ENCODE measurements around the gene NODAL. TPM values are rescaled to one million over a fixed set of nuclear protein-coding genes. Genes with fewer than 3 reads are reported as not detected.

NODAL gene
- total RNA-seq, 2 experiments from 2014 or later, result not detected

DNA sequence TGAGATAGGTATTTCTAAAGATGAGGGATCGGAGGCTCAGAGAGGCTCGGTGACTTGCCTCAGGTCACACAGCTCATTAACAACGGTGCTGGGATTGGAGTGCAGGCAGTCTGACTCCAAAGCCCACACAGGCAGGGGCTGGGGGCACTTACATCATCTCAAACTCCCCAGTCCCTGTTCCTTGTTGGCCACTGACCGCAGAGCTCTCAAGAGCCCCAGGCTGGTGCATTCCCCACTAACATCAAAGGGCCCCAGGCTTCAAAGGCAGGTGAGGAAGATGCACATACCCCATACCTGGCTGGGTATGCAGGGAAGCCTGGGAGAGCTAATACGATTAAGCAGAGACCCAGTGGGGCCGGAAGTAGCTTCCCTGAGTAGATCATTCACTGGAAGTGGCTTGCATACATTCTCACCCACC lies 13.7 kb upstream of the NODAL start:
- TF ChIP-seq, protein P1, sequence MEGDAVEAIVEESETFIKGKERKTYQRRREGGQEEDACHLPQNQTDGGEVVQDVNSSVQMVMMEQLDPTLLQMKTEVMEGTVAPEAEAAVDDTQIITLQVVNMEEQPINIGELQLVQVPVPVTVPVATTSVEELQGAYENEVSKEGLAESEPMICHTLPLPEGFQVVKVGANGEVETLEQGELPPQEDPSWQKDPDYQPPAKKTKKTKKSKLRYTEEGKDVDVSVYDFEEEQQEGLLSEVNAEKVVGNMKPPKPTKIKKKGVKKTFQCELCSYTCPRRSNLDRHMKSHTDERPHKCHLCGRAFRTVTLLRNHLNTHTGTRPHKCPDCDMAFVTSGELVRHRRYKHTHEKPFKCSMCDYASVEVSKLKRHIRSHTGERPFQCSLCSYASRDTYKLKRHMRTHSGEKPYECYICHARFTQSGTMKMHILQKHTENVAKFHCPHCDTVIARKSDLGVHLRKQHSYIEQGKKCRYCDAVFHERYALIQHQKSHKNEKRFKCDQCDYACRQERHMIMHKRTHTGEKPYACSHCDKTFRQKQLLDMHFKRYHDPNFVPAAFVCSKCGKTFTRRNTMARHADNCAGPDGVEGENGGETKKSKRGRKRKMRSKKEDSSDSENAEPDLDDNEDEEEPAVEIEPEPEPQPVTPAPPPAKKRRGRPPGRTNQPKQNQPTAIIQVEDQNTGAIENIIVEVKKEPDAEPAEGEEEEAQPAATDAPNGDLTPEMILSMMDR (IDR thresholded peaks at IDR 0.05), result no peak
- ChIA-PET POLR2A (interaction anchor here (0.7 kb wide), 1 partner anchor 307 kb away, joined by 3 read pairs; no protein-coding TSS in a partner anchor), CTCF (interaction anchor here (0.9 to 1.3 kb wide), 6 partner anchors 12 to 89 kb away, joined by 3 to 4 read pairs (median 3); no protein-coding TSS in a partner anchor)
- H3K4me3 Mint-ChIP-seq, result no peak overlapping the region
- H3K27me3 Mint-ChIP-seq, result peaks cover 27% of the 10 kb centered on the region
- H3K9me3 Mint-ChIP-seq, result no peaks in the 10 kb centered on the region
- no peak for ATAC-seq
- intact Hi-C loops (cut with micrococcal nuclease), result no loop called here
- no peak overlapping the region for H3K27ac Mint-ChIP-seq
- peaks cover 4% of the 10 kb centered on the region for H3K4me1 Mint-ChIP-seq (ENCODE audit: low read depth)
- H3K36me3 Mint-ChIP-seq (ENCODE audit: low read depth), result no peaks in the 10 kb centered on the region
- DNase-seq, result no peak

DNA sequence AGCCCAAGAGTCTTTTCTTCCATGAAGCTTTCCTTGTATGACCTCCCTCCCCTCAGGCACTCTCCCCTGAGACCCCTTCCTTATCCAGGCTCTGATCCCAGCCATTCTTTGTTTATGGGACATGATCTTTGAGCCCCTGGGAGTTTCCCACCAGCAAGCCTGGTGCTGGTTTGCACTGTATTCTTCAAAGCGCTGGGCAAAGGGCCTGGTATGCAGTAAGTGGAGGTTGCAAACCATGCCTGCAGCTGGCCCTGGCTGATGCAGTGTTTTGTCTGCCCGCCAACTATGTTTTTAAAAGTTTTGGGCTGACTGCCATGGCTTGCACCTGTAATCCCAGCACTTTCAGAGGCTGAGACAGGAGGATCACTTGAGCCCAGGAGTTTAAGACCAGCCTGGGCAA lies 6.8 kb upstream of the NODAL start:
- intact Hi-C loops (cut with micrococcal nuclease), result no loop called here
- Mint-ChIP-seq H3K4me1 (ENCODE audit: low read depth) (no peaks in the 10 kb centered on the region), H3K27ac (no peak overlapping the region), H3K9me3 (no peaks in the 10 kb centered on the region), H3K27me3 (peaks cover 11% of the 10 kb centered on the region), H3K36me3 (ENCODE audit: low read depth) (no peaks in the 10 kb centered on the region), H3K4me3 (no peak overlapping the region)
- TF ChIP-seq, protein P1 (IDR thresholded peaks at IDR 0.05), result no peak
- ATAC-seq (no peak), DNase-seq (no peak)
- POLR2A ChIA-PET, result no interaction called here
- CTCF ChIA-PET, result interaction anchor here (3.1 kb wide), 1 partner anchor 13 kb away, joined by 10 read pairs; no protein-coding TSS in a partner anchor

DNA sequence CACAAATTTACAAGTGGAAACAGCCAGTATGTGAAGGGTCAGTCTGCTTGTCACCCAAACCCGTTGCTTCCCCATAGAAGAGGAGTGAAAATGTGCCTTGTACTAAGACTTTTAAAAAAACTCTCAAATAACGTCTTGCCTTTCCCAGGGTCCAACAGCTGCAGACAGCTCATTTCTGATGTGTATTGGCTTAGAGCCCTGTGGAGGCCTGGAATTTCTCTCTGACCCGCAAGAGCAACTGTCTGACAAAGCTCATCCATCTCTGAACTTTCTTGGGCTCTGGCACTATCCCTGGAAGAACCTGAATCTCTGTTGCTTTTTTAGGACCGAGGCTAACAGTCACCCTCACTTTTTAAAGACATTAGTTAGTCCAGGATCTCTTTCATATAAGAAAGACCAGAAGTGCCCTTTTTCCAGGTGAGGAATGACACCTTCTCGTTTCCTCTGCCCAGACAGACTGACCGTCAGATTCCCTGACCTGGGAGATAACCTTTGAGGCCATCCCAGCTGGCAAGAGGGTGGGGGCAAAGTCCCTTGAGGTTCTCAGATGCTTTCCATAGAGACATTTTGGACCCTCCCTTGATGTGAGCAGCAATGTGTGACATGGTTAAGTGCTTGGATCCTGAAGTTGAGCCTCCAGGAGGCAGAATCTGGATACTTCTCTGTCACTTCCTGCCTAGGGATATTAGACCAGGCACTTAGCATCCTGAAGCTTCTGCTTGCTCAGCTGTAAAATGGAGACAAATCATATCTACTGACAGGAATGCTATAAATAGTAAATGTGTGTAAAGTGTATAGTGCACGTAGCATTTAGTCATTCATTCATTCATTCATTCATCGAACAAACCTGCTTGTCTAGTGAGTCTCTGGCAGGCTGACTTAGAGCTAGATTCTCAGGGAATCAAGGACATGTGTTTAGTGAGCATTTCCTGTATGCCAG lies 4.5 kb upstream of the NODAL start:
- H3K4me3 Mint-ChIP-seq, result no peak overlapping the region
- ChIA-PET CTCF (interaction anchor here (0.8 to 1.5 kb wide), 2 partner anchors 16 to 66 kb away, joined by 3 to 5 read pairs; no protein-coding TSS in a partner anchor), POLR2A (no interaction called here)
- peaks cover 1% of the 10 kb centered on the region for H3K4me1 Mint-ChIP-seq (ENCODE audit: low read depth)
- H3K27ac Mint-ChIP-seq, result no peak overlapping the region
- TF ChIP-seq, protein P1 (IDR thresholded peaks at IDR 0.05), result no peak
- intact Hi-C loops (cut with micrococcal nuclease), result no loop called here
- no peak for ATAC-seq
- peaks cover 31% of the 10 kb centered on the region for H3K27me3 Mint-ChIP-seq
- no peaks in the 10 kb centered on the region for H3K36me3 Mint-ChIP-seq (ENCODE audit: low read depth)
- no peaks in the 10 kb centered on the region for H3K9me3 Mint-ChIP-seq
- DNase-seq, result no peak

DNA sequence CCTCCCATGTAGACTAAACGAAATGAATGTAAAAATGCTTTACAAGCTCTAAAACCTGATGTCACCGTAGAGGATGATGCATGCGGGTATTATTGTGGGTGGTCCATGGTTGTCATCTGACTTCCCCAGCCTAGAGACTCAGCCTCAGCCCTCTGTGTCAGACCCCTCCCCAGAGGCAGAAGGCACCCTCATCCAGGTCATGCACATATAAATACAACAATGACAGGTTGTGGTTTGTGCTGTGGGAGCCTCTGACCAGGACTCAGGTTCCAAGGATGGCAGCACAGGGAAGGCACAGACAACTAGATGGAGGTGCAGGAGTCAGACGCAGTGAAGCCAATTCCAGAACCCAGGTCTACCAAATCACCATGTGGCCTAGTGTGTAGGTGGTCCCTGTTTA lies 3.3 kb upstream of the NODAL start:
- ChIA-PET POLR2A (no interaction called here), CTCF (interaction anchor here (1.3 kb wide), 1 partner anchor 16 kb away, joined by 5 read pairs; no protein-coding TSS in a partner anchor)
- Mint-ChIP-seq H3K27me3 (peaks cover 40% of the 10 kb centered on the region), H3K27ac (no peak overlapping the region), H3K9me3 (no peaks in the 10 kb centered on the region), H3K4me1 (ENCODE audit: low read depth) (peaks cover 6% of the 10 kb centered on the region), H3K36me3 (ENCODE audit: low read depth) (no peaks in the 10 kb centered on the region), H3K4me3 (no peak overlapping the region)
- no peak for ATAC-seq
- intact Hi-C loops (cut with micrococcal nuclease), result no loop called here
- DNase-seq, result no peak
- TF ChIP-seq, protein P1 (IDR thresholded peaks at IDR 0.05), result no peak

Data from activated CD8-positive, alpha-beta T cell treated with anti-CD3 and anti-CD28 coated beads for 36 hours (primary cell).